Measurements from ENCODE around the gene GGCX.

DNA sequence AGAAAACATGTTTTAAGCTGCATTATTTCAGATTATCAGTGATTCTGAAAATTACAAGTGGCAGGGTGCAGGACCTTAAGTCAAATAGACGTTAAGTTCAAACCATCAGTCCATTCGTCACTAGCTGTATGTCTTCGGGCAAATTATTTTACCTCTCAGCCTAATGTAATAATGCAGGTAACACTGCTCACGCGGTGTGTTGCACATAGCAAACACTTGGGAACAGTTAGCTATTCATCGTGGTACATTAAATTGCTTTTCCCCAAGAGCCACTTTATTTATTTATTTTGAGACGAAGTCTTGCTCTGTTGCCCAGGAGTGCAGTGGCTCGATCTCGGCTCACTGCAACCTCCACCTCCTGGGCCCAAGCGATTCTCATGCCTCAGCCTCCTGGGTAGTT, 12.2 kb downstream of the GGCX start:
- TF ChIP-seq CTCF (IDR thresholded peaks at IDR 0.05; ENCODE audit: poor library complexity): no peak
- TF ChIP-seq EZH2 (IDR thresholded peaks at IDR 0.05; ENCODE audit: borderline replicate concordance): no peak

All from hepatocyte (in vitro differentiated cells).